Ishikawa (cell line): ENCODE data around the gene ZMYND12.

Experiments used
- CEBPB ChIP-seq: IDR thresholded peaks from 2 replicates; pipeline ENCODE4 v1.6.1; 2012
- CREB1 ChIP-seq: IDR thresholded peaks from 2 replicates; pipeline ENCODE4 v1.6.1; 2012; ENCODE audit warnings: low read depth
- EGR1 ChIP-seq: IDR thresholded peaks from 2 replicates; pipeline ENCODE4 v1.6.1; 2012
- EP300 ChIP-seq: IDR thresholded peaks from 2 replicates; pipeline ENCODE4 v1.6.1; 2012; ENCODE audit warnings: borderline replicate concordance
- FOXM1 ChIP-seq: IDR thresholded peaks from 2 replicates; pipeline ENCODE4 v1.6.1; 2012; ENCODE audit warnings: low read depth, borderline replicate concordance
- NFIC ChIP-seq: IDR thresholded peaks from 2 replicates; pipeline ENCODE4 v1.6.1; 2012
- RAD21 ChIP-seq: IDR thresholded peaks from 2 replicates; pipeline ENCODE4 v1.6.1; 2012; ENCODE audit warnings: low read depth
- TAF1 ChIP-seq: IDR thresholded peaks from 2 replicates; pipeline ENCODE4 v1.6.1; 2012; ENCODE audit warnings: low read depth, mild to moderate bottlenecking
- TCF12 ChIP-seq: IDR thresholded peaks from 2 replicates; pipeline ENCODE4 v1.6.1; 2012; ENCODE audit warnings: low read depth
- TEAD4 ChIP-seq: IDR thresholded peaks from 2 replicates; pipeline ENCODE4 v1.6.1; 2012
- YY1 ChIP-seq: IDR thresholded peaks from 2 replicates; pipeline ENCODE4 v1.6.1; 2012; ENCODE audit warnings: low read depth
- ZBTB7A ChIP-seq: IDR thresholded peaks from 2 replicates; pipeline ENCODE4 v1.6.1; 2012; ENCODE audit warnings: low read depth
- TF ChIP-seq, protein P1 (sequence below): IDR thresholded peaks from 2 replicates; pipeline ENCODE4 v1.6.1; 2012
- TF ChIP-seq, protein P2 (sequence below): IDR thresholded peaks from 2 replicates; pipeline ENCODE4 v1.6.1; 2012
- TF ChIP-seq, protein P3 (sequence below): IDR thresholded peaks from 2 replicates; pipeline ENCODE4 v1.6.1; 2012; ENCODE audit warnings: low read depth, mild to moderate bottlenecking

The ZMYND12 gene

DNA sequence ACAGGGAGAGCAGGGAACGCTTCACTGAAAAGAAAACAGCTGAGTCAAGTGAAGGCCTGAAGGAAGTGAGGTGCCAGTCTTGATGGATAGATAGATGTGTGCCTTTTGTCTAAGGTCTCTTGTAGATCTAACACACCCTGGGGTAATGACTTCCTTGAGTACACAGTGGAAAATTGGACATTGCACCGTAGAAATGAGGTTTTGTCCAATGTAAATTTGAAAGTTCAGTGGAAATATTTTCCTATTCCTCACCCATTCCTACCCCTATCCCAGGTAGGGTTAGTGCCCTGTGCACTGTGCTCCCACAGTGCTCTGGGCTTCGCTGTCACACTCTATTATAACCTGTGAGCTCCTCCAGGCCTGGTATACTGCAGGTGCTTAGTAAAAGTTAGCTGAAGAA, 24.3 kb downstream of the ZMYND12 start:
- TF ChIP-seq, protein P1, sequence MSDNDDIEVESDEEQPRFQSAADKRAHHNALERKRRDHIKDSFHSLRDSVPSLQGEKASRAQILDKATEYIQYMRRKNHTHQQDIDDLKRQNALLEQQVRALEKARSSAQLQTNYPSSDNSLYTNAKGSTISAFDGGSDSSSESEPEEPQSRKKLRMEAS, result no peak
- TF ChIP-seq CREB1 (no peak), YY1 (no peak), NFIC (no peak), RAD21 (no peak), TEAD4 (no peak), ZBTB7A (no peak), EGR1 (no peak), TCF12 (no peak), FOXM1 (no peak), EP300 (no peak), TAF1 (no peak), CEBPB (no peak)
- TF ChIP-seq, protein P2, sequence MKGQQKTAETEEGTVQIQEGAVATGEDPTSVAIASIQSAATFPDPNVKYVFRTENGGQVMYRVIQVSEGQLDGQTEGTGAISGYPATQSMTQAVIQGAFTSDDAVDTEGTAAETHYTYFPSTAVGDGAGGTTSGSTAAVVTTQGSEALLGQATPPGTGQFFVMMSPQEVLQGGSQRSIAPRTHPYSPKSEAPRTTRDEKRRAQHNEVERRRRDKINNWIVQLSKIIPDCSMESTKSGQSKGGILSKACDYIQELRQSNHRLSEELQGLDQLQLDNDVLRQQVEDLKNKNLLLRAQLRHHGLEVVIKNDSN, result no peak
- TF ChIP-seq, protein P3, sequence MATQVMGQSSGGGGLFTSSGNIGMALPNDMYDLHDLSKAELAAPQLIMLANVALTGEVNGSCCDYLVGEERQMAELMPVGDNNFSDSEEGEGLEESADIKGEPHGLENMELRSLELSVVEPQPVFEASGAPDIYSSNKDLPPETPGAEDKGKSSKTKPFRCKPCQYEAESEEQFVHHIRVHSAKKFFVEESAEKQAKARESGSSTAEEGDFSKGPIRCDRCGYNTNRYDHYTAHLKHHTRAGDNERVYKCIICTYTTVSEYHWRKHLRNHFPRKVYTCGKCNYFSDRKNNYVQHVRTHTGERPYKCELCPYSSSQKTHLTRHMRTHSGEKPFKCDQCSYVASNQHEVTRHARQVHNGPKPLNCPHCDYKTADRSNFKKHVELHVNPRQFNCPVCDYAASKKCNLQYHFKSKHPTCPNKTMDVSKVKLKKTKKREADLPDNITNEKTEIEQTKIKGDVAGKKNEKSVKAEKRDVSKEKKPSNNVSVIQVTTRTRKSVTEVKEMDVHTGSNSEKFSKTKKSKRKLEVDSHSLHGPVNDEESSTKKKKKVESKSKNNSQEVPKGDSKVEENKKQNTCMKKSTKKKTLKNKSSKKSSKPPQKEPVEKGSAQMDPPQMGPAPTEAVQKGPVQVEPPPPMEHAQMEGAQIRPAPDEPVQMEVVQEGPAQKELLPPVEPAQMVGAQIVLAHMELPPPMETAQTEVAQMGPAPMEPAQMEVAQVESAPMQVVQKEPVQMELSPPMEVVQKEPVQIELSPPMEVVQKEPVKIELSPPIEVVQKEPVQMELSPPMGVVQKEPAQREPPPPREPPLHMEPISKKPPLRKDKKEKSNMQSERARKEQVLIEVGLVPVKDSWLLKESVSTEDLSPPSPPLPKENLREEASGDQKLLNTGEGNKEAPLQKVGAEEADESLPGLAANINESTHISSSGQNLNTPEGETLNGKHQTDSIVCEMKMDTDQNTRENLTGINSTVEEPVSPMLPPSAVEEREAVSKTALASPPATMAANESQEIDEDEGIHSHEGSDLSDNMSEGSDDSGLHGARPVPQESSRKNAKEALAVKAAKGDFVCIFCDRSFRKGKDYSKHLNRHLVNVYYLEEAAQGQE, result no peak

DNA sequence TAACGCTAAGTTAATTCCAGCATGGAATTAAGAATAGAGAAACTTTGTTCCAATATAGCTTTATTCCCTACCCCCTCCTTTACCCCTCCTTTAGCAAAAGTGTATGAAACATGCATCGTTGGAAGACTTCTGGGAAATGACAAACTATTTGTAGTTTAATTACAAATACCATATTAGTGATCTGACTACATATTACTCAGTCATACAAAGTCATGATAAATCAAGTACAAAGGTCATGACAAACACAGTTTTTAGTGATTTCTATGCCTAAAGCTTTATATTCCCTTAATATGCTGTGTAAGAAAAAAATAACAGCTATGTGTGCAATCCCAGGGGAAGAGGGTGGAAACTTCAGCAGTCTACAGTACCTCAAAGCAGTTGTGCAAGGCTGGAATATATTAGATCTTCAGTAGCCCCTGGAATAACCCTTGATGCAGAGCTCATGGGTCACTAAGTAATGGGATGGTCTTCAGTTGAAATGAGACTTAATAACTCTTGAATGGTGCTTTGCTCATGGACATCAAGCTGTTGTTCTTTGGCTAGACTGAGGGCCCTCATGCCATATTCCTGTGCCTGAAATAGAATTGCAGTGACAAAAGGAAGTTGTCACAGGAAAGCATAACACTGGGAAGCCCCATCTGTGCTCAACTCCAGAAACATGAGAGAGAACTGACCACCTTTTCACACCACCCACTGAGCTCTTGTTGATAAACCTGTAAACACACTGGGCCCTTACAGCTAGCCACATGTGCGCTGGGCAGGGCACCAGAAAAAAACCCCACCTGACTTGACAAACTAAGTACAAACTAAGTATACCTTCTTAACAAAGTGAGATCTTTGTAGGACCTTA, 25.3 kb downstream of the ZMYND12 start:
- TF ChIP-seq CEBPB (no peak), EP300 (no peak), ZBTB7A (no peak), TCF12 (no peak), YY1 (no peak)
- TF ChIP-seq, protein P2, result no peak

DNA sequence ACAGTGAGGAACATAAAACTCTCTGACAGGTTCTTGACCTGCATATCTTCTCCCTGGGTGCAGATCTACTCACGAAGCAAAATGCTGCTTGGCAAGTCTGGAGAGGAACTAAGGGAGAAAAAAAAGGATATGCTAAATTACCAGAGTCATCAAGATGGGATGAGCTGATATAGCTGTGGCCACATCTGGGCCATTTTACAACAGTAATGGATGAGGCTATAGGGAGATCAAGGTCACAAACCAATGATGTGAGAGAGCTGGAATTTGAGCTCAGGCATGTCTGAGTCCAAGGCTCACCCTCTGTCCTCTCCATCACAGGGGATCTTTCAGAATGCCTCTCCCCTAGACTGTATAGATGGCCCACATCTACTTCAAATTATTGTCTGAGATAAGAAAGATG, 26.2 kb downstream of the ZMYND12 start:
- TF ChIP-seq CREB1, result no peak
- TF ChIP-seq, protein P3, result no peak
- no peak for TF ChIP-seq TAF1
- TF ChIP-seq EGR1, result no peak
- no peak for TF ChIP-seq TEAD4
- no peak for TF ChIP-seq CEBPB
- no peak for TF ChIP-seq NFIC
- TF ChIP-seq, protein P1, result no peak
- no peak for TF ChIP-seq EP300
- no peak for TF ChIP-seq FOXM1
- TF ChIP-seq RAD21, result no peak

DNA sequence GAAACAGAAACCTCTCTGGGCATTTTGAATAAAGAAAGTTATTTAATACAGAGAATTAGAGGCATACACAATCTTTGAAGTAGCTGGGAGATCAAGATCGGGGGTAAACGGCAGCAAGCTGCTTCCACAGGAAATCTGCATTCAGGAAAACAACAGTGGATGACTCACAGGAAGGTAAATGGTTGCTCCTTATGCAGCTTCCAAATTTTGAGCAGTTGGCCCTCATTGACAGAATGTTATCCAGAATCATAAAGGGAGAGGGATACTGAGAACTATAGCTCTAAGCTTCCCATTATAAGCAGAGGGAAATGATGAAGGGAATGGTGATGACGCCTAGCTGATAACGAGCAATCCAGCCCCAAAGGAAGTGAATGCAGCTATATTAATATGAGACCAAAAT, 28.6 kb downstream of the ZMYND12 start:
- TF ChIP-seq CREB1 (no peak), EGR1 (no peak), TAF1 (no peak), ZBTB7A (no peak), FOXM1 (no peak), CEBPB (no peak), TEAD4 (no peak), YY1 (no peak), EP300 (no peak), NFIC (no peak), TCF12 (no peak), RAD21 (no peak)
- TF ChIP-seq, protein P2, result no peak
- TF ChIP-seq, protein P1, result no peak
- TF ChIP-seq, protein P3, result no peak
